Stimulated activated effector memory CD8-positive, alpha-beta T cell treated with anti-CD3 and anti-CD28 coated beads, Interleukin-12 subunit alpha, Interleukin-12 subunit beta, amount 100 ng/mL, for 72 hours (primary cell): Measurements from ENCODE around the gene LRP8.
A peak's percentile ranks its signal among the peaks of the same experiment; 100 is the strongest.

Experiments
- ATAC-seq: fragments of 150-1000 bp; cut with Tn5 transposase; 2 replicates; pipeline ENCODE4 v1.10.0; 2021
- DNase-seq, 2 donors: peaks; one replicate each; pipeline ENCODE4 v3.0.0; 2021 to 2022; ENCODE audit warnings: low spot score in 2 of 2
- H3K27ac Mint-ChIP-seq: one replicate; pipeline ENCODE4 v1.8.0; 2022; ENCODE audit warnings: mild to moderate bottlenecking, mixed read lengths
- H3K36me3 Mint-ChIP-seq: one replicate; pipeline ENCODE4 v1.8.0; 2022; ENCODE audit warnings: mild to moderate bottlenecking, mixed read lengths
- H3K4me1 Mint-ChIP-seq: one replicate; pipeline ENCODE4 v1.8.0; 2022; ENCODE audit warnings: mixed read lengths
- H3K4me3 Mint-ChIP-seq: one replicate; pipeline ENCODE4 v1.8.0; 2022; ENCODE audit warnings: mild to moderate bottlenecking, mixed read lengths
- H3K9me3 Mint-ChIP-seq: one replicate; pipeline ENCODE4 v1.8.0; 2022; ENCODE audit warnings: mixed read lengths

The LRP8 gene

DNA sequence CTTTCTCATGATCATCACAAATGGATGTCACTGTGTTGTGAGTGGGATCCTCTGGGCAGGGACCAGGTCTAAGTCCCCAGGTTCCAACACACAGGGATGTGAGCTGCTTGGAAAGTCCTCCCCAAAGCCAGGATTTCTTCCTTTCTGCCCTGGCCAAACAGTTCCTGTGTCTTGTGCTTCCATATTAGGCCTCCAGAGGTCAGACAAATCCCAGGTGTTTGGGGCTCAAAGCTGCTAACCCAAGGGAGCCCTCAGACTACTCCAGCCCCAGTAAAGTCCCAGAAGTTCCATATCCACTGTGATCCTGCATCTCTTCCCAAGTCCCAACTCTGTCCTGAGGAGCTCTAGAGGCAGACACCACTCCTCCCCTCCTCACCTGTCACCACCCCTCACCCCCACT lies 61.8 kb downstream of the LRP8 start:
- DNase-seq: no peak
- Mint-ChIP-seq H3K27ac (no peak overlapping the region), H3K4me1 (peaks cover 13% of the 10 kb centered on the region), H3K9me3 (no peaks in the 10 kb centered on the region), H3K4me3 (no peak overlapping the region), H3K36me3 (peaks cover 86% of the 10 kb centered on the region)
- no peak for ATAC-seq

DNA sequence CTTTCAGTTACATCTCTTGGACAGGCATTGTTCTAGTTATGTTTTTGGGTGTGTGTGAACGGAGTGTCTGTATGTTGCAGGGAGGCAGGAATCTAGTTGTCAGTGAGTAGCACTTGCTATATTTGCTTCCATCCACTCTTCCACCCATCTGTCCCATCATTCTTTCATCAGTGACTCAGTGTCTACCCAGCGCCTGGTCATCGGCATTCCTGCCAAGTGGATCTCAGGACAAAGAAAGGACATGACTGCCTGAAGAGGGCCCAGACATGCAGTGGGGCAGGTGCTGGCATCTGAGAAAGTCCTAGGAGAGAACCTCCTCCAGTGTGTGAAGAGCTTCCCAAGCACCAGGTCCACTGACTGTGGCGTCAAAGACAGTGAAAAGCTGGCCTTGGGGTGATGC lies 62.3 kb downstream of the LRP8 start:
- no peak for ATAC-seq
- Mint-ChIP-seq H3K36me3 (peaks cover 86% of the 10 kb centered on the region), H3K4me1 (peaks cover 9% of the 10 kb centered on the region), H3K4me3 (no peak overlapping the region), H3K27ac (no peak overlapping the region), H3K9me3 (no peaks in the 10 kb centered on the region)
- DNase-seq: no peak

DNA sequence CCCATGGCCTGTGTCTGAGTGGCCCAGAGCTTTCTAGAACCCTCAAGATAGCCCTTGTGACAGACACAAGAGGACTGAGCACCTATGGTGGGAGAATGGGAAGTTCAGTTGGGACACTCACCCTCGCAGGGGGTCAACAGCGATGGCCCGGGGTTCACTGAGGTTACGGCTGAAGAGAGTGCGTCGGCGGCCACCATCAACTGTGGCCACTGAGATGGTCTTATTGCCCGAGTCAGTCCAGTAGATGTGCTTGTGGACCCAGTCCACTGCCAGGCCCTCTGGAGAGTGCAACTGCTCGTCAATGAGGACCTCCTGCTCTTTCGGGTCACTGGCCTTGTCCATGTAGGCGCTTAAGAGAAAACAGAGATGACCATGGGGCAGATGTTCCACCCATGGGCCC lies 63.8 kb downstream of the LRP8 start:
- Mint-ChIP-seq H3K36me3 (peaks cover 85% of the 10 kb centered on the region), H3K9me3 (no peaks in the 10 kb centered on the region), H3K4me3 (no peak overlapping the region), H3K27ac (no peak overlapping the region), H3K4me1 (no peaks in the 10 kb centered on the region)
- DNase-seq (no peak), ATAC-seq (no peak)

DNA sequence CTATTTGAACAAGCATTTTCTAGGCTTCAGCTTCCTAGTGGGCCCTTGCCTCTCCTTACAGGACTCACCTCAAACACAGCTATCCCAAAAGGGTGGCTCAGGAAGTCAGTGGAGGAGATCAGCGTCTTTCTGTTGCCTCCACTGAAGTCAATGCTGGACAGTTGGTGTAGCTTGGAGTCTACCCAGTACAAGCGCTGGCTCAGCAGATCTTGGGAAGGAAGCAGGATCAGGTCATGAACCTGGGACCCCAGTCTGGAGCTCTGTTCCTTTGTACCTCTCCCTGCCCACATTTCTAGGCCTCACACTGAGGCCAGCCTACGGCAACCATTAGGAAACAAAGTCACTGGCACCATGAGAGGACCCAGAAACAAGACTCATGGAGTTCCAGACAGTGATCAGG lies 65.9 kb downstream of the LRP8 start:
- Mint-ChIP-seq H3K4me3 (no peak overlapping the region), H3K27ac (no peak overlapping the region), H3K9me3 (no peaks in the 10 kb centered on the region), H3K4me1 (no peaks in the 10 kb centered on the region), H3K36me3 (peaks cover 88% of the 10 kb centered on the region)
- ATAC-seq (no peak), DNase-seq (no peak)

DNA sequence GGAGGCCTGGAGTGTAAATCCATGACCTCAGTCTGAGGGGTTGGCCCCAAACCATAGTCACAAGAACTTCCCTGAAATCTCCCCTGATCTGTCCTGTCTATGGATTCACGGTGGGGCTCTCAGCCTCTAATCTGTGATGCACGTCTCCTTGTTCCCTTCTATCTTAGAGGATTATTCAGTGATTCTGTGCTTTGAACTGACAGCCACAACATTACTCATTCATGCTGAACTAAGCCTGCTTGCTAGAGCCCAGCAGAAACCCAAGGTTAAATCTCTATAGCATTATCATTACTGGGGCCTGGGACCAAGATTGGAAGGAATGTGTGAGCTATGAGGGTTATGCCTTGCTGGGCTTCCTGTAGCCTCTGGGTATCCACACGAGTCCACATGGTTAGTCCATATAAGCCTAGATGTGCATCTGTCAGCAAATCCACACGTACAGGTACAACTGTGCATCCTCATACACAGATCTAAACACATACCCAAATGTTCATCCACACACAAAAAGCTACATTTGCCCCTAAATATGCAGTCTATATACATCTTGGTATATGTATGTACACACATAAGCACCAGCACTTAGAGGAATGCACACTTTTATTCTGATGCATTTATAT lies 67.1 kb downstream of the LRP8 start:
- H3K9me3 Mint-ChIP-seq: no peaks in the 10 kb centered on the region
- no peaks in the 10 kb centered on the region for H3K4me1 Mint-ChIP-seq
- ATAC-seq: no peak
- DNase-seq: no peak
- no peak overlapping the region for H3K27ac Mint-ChIP-seq
- H3K4me3 Mint-ChIP-seq: no peak overlapping the region
- H3K36me3 Mint-ChIP-seq: peaks cover 87% of the 10 kb centered on the region

DNA sequence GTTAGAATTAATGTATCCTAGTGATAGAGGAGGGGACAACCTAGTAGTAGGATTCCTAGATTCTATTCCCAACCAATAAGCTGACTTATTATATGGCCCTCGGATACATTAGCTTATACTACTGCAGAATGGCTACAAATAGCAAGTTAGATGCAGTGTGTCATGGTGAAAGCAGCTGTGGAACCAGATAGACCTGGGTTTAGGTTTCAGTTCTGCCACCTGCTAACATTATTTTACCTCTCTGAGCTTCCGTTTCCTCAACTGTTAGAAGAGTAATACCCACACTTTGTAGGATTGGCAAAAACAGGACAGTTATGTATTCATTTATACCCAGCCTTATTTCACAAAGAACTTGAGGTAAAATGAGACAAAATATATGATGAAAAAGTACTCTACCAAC lies 67.9 kb downstream of the LRP8 start:
- no peaks in the 10 kb centered on the region for H3K4me1 Mint-ChIP-seq
- DNase-seq (no peak), ATAC-seq (no peak)
- no peak overlapping the region for H3K27ac Mint-ChIP-seq
- H3K36me3 Mint-ChIP-seq: peaks cover 83% of the 10 kb centered on the region
- H3K4me3 Mint-ChIP-seq: no peak overlapping the region
- no peaks in the 10 kb centered on the region for H3K9me3 Mint-ChIP-seq

DNA sequence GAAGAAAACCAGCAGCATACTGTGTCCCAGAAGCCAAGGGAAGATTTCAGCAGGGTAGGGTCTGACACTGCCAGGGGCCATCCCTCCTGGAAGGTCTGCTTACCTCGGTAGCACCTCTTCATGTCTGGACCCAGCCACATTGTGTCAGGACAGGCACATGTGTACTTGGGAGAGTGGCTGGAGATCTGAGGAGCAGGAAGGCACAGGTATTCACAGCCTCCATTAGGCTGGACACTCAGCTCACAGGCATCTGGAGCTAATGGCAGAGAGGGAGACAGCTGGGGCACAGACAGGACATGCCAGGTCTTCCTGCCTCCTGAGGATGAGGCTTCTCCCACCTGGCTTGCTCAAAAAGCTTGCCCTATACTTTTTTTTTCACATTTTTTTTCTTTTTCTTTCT lies 69.7 kb downstream of the LRP8 start:
- Mint-ChIP-seq H3K9me3 (no peaks in the 10 kb centered on the region), H3K27ac (peak overlapping the region; percentile 57), H3K4me1 (no peaks in the 10 kb centered on the region), H3K4me3 (no peak overlapping the region), H3K36me3 (peaks cover 79% of the 10 kb centered on the region)
- ATAC-seq (no peak), DNase-seq (no peak)

DNA sequence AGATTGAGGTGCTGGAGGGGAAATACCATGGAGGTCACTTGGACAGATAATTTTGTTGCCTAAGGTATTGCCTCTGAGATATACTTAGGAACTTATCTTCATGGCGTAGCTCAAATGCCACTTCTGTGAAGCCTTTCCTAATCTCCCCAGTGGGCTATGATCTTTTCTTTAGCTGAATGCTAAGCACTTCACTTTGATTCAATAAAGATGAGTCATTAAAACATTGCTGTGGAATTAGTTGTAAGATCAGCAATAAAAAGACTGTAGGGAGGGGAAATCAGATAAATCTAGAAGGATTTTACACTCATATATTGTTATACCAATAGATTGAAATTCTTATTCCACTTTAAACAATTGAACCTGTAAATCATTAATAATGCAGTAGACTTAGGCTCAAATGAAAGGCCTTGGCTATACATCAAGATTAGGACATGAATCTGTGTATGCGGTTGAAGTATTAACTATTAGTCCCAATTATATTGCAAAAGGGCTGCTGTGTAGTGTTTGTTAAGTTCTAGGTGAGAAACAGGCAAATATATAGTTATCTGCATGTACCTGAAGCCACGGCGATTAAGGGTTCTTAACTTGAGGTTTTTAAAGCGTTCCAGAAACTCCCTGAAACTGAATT lies 70.3 kb downstream of the LRP8 start:
- Mint-ChIP-seq H3K36me3 (peaks cover 82% of the 10 kb centered on the region), H3K9me3 (no peaks in the 10 kb centered on the region), H3K27ac (peak overlapping the region; percentile 18), H3K4me1 (no peaks in the 10 kb centered on the region), H3K4me3 (no peak overlapping the region)
- ATAC-seq: no peak
- no peak for DNase-seq

DNA sequence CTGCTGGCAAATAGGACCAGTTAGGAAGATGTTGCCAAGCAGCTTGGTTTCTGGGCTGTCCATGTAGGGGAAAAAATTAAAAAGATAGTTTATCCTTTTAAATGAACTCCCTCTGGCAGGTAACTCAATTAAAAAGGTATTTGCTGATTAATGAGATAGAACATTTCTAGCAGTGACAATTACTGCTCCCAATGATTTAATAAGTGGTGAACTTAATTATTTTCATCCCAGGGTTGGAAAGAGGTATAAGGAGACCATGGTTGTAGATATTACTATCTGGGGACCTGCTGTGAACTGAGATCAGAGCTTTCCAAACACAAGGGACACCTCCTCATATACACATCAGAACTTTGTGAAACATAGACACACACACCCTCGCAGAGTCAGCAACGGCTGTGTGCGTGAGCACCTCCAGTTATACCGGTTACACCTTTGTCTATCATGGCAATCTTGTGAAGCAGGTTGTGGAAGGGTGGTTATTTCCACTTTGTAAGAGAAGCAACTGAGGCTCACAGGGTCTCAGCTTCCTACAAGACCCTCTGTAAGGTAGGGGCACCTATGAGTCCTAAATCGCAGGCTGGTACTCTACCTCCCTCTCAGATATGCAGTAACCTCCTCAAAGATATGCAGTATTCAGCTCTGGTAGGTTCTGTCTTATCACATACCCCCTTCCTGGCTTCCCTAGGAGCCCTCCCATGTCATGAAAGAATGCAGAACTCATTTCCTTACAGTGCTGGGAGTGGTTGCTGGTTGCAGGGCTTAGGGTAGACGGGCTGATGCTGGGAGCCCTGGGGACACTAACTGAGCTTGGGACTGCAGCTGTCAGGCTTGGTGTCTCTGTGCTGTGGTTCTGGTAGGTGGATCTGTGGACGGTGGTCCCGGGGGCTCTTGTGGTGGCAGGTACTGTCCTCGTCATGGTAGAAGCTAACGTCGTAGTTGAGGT lies 71.1 kb downstream of the LRP8 start:
- ATAC-seq: no peak
- DNase-seq: no peak
- Mint-ChIP-seq H3K4me3 (no peak overlapping the region), H3K36me3 (peaks cover 87% of the 10 kb centered on the region), H3K27ac (peak overlapping the region; percentile 18), H3K4me1 (no peaks in the 10 kb centered on the region), H3K9me3 (no peaks in the 10 kb centered on the region)

DNA sequence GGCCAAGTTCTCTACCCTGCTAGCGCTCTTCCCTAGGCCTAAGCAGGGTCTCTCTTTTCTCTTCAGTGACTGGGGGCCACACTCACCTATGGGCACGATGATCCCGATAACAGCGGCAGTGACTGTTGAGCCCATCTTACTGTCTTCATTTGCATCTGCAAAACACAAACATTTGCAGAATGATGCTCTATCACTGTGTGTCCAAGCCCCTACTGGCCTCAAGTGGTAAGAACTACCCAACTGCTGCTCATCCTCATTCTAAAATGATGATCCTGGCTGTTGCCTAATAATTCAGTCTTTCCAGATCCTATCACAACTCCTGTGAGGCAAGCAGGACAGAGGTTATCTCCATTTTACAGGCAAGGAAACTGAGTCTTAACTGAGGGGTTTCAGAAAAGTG lies 72.8 kb downstream of the LRP8 start:
- Mint-ChIP-seq H3K36me3 (peaks cover 90% of the 10 kb centered on the region), H3K4me3 (no peak overlapping the region), H3K27ac (no peak overlapping the region), H3K9me3 (no peaks in the 10 kb centered on the region), H3K4me1 (no peaks in the 10 kb centered on the region)
- DNase-seq (no peak), ATAC-seq (no peak)

DNA sequence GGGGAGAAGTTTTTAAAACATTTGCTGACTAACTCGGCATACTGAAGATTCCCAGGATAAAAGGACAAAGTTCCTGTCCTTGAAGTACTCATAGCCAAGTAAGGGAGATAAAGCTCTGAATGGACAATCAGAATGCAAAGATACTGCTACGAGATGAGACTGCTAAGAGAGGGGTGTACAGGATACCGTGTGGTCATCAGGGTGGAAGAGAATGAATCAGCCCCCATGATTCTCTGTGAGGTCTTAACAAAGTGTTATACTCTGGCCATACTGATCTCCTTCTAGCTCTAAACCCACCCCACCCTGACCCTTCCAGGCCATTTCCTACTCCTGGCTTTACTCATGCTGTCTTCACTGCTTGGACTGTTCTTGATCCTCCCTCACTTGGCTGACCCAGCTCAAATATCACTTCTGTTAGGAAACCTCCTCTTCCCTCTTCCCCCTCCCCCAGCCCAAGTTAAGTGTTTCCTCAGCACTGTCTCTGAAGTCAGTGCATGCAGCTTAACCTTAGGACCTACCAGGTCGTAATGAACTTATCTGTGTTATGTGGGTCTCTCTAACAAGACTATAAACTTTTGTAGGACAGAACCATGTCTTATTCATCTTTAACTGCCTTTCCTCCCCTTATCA lies 73.7 kb downstream of the LRP8 start:
- Mint-ChIP-seq H3K36me3 (peaks cover 90% of the 10 kb centered on the region), H3K27ac (no peak overlapping the region)

DNA sequence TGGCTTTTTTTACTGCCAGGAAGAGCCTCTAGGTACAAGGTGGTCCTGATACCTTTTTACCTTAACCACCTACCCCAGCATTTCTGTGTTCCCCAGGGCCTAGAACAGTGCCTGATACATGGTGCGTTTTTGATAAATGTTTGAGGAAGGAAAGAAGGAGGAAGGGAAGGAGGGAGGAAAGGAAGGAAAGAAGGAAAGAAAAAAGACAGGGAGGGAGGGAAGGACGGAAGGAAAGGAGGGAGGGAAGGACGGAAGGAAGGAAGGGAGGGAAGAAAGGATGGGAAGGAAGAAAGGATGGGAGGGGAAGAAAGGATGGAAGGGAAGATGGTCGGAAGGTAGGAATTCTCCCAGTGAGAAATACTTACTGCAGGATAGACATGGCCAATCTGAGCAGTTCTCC lies 77.5 kb downstream of the LRP8 start:
- peaks cover 95% of the 10 kb centered on the region for H3K36me3 Mint-ChIP-seq
- DNase-seq (no peak), ATAC-seq (no peak)
- H3K4me3 Mint-ChIP-seq: no peak overlapping the region
- no peaks in the 10 kb centered on the region for H3K4me1 Mint-ChIP-seq
- no peaks in the 10 kb centered on the region for H3K9me3 Mint-ChIP-seq
- H3K27ac Mint-ChIP-seq: peak overlapping the region; percentile 29

More for the DNA sequence above, 73.7 kb downstream of the LRP8 start:
- Mint-ChIP-seq H3K9me3 (no peaks in the 10 kb centered on the region), H3K4me1 (no peaks in the 10 kb centered on the region), H3K4me3 (no peak overlapping the region)
- DNase-seq (no peak), ATAC-seq (no peak)

DNA sequence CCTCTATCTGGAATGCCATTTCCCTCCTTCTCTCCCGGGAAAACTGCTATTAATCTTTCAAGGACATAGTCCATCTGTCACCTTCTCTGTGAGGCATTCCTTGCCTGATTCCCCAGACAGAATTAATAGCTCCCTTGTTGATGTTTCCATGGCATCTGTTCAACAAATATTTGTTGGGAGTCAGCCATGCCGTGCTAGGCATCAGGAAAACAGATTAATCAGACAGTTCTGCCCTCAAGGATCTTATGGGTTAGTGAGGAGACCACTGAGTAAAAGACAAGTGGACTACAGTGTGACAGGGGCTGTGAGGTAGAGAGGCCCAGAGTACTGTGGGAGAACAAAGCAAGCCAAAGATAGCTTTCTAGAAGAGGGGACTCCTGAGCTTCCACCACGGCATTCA lies 78.2 kb downstream of the LRP8 start:
- ATAC-seq: no peak
- DNase-seq: no peak
- H3K27ac Mint-ChIP-seq: peak overlapping the region; percentile 30
- H3K36me3 Mint-ChIP-seq: peaks cover 95% of the 10 kb centered on the region
- no peaks in the 10 kb centered on the region for H3K4me1 Mint-ChIP-seq
- no peak overlapping the region for H3K4me3 Mint-ChIP-seq
- no peaks in the 10 kb centered on the region for H3K9me3 Mint-ChIP-seq

DNA sequence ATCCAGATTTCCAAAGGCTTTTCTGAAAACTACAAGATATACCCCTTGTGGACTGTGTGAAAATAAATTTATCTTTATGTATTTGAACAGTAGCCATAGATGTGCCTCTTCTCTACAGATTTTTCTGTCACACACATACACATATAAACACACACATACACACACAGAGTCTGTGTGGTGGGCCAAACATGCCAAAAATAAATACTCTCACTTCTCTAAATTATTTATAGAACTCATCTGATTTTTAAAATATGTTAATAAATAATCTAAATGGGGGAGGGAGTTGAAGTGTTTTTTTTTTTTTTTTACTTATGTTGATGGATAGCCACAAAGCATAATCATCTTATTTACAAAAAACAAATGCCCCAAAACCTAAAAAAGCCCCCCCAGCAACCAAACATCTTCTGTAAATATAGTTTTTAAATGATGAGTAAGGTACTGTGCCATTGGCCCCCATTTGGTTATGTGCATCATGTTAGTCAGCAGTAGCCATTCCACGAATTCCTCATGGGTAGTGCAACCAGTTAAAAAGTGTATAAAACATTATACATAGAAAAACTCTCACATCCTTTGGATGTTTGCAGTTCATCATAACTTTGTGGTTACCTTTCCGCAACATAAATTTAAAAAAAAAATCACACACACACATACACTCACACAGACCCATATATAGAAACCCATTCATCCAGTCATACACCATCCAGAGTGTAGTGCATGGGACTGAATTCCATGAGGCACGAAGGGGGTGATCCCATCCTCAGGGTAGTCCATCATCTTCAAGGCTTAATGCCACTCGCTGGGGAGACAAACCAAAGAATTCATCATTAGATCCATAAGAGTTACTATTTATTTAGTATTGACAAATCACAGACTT lies 81.4 kb downstream of the LRP8 start:
- Mint-ChIP-seq H3K36me3 (peaks cover 68% of the 10 kb centered on the region), H3K4me1 (no peaks in the 10 kb centered on the region)
- DNase-seq: no peak

DNA sequence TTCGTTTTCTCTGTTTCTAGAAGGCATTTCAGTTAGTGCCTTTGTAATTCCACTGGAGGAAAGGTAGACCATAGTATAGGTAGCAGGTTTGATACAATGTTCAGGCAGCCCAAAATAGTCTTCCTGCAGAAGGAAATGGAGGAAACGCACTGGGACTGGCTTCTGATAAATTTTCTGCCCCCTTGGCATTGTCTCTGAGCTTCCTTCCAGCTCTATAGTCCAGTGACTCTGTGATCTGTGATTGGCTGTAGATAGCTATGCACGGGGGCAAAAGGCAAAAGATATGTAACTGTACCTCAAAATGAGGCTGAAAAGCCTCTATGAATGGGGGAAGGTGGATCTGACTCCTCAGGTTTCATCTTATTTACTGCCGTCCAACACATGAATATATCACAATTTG lies 83.7 kb downstream of the LRP8 start:
- no peak overlapping the region for H3K27ac Mint-ChIP-seq
- no peak for DNase-seq
- ATAC-seq: no peak
- peaks cover 1% of the 10 kb centered on the region for H3K4me1 Mint-ChIP-seq
- H3K36me3 Mint-ChIP-seq: peaks cover 46% of the 10 kb centered on the region
- no peaks in the 10 kb centered on the region for H3K9me3 Mint-ChIP-seq
- no peak overlapping the region for H3K4me3 Mint-ChIP-seq

More for the DNA sequence above, 81.4 kb downstream of the LRP8 start:
- no peak overlapping the region for H3K27ac Mint-ChIP-seq
- H3K4me3 Mint-ChIP-seq: no peak overlapping the region
- ATAC-seq: no peak
- H3K9me3 Mint-ChIP-seq: no peaks in the 10 kb centered on the region
